SHP77 treated with DMSO at 0.1 percent for 48 hours (cell line): ENCODE results near the gene HTT.

ENCODE experiments used
- DNase-seq: peaks from one replicate; lab custom pipeline; 2025; lab: John Stamatoyannopoulos, UW

Gene HTT

DNA sequence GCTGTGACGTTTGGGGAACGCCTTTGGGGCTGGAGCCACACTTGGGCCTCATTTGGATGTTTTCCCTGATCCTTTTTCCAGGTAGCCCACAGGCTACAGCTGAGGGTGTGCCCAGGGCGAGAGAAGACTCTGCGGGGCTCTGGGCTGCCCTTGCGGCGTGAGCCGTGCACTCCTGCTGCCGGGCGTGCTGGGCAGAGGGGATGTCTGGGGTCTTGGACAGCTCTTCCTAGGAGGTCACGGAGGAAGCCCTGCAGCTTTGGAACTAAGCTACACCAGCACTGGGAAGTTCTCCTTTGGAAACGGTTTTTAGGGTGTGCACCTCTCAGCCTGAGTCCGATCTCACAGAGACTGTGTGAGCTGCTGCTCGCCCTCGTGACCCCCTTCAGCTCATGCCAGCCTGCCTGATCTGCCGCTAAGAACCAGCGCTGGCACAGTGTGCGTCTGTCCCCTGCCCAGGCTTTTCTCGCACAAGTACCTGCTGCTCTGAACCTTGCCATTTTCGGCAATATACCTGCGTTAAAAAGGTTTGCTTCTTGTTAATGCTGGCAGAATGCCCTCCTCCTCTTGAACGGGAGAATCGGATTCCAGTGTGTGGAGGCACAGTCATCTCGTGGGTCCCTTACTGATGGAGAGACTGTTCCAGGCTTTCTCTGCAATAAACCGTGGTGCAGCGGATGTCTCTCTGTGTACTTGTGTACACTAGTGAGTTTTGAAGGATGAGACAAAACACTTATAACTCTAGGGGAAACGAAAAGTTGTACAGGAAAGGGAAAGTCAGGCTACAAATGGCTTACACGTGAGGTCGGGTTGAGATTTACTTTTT lies 188.8 kb downstream of the HTT start:
- DNase-seq, result no peak

DNA sequence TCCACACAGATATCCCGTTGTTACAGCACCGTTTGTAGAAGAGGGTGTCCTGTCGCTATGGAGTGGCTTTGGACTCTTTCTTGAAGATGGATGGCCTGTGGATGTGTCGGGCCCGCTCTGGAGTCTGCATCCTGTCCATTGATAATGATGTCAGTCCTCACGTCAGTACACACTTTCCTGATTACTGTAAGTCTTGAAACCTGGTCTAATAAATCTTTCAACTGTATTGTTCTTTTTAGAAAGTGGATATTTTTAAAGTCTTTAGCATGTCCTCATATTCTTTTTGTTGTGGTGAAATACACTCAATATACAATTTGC lies 189.4 kb downstream of the HTT start:
- no peak for DNase-seq

DNA sequence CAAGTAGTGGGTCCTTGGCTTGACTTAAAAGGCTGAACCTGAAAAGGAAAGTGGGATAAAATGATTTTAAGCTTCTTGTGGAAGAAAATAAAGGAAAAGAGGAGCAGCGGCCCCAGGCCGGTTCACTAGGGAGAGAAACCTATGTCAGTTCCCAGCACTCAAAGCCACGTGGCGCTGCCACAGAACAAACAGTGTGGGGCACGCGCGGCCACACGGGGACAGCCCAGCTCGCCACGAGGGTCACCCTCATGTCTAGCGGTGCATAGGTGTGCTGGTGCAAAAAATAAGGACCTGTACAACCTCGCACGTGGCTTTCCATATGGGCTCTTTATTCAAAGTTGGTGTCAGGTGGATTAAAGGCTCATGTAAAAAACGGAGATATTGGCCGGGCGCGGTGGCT lies 191.6 kb downstream of the HTT start:
- DNase-seq, result no peak

DNA sequence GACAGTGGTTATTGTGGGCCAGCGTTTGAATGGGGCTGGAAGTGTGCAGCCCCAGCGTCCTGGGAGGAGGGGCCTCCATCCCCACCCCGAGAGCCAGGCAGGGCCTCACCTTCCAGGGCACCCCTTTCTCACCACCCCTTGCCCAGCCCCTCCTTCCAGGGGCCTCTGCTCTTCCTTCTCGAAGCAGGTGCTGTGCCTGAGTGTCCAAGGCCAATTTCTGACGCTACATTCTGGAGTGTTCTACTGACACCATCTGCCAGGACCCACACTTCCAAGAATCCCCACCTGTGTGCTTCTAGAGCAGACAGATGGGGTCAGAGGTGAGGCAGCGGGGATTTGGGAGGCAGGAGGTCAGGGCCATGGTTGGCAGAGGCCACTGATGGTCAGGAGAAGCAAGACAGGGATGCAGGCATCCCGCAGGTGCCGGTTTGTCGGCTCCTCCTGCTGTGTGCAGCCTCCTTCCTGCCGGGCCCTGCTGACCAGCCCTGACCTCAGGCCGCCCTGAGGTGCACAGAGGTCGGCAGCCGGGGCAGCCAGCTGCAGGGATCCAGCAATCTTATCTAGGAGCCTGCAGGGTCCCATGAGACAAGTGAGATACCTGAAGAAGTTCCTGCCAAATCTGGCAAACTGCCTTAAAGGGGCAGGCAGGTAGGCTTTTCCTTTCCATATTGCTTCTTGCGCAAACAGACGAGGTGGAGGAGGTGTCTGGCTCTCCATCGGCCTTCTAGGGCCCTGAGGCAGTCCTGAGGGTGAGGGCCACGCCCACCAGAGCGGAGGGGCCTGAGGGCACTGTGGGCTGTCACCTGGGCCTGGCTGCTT lies 193.3 kb downstream of the HTT start:
- no peak for DNase-seq

DNA sequence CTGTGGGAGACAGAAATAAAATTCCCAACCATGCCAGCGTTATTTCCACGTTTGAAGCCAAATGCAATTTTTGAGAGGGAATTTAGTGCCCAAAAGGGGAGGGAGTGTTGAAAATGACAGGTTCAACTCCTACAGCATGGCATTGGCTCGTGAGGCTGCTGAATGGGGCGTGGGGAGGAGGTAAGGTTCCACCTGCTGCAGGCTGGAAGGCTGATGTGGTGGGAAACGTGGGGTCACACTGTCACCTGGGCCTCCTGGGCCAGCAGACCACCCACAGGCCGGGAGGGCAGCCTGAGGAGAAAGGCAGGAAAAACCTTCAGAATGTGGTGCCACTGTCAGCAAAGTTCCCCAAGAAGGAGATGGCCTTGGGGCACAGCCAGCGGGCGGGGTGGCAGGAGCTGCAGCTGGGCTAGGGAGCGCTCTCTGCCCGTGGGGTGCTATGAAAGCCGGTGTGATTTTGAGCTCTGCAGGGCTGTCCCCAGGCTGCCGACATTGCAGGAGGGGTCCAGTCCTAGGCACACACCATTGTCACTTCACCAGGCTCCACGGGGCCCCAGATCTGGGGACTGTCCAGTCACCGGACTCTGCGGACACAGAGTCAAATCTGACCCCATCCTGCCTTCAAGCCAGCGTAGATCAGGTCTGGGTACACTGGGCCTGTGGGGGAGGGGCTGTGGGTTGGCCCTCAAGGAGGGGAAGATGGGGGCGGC lies 194.1 kb downstream of the HTT start:
- no peak for DNase-seq

DNA sequence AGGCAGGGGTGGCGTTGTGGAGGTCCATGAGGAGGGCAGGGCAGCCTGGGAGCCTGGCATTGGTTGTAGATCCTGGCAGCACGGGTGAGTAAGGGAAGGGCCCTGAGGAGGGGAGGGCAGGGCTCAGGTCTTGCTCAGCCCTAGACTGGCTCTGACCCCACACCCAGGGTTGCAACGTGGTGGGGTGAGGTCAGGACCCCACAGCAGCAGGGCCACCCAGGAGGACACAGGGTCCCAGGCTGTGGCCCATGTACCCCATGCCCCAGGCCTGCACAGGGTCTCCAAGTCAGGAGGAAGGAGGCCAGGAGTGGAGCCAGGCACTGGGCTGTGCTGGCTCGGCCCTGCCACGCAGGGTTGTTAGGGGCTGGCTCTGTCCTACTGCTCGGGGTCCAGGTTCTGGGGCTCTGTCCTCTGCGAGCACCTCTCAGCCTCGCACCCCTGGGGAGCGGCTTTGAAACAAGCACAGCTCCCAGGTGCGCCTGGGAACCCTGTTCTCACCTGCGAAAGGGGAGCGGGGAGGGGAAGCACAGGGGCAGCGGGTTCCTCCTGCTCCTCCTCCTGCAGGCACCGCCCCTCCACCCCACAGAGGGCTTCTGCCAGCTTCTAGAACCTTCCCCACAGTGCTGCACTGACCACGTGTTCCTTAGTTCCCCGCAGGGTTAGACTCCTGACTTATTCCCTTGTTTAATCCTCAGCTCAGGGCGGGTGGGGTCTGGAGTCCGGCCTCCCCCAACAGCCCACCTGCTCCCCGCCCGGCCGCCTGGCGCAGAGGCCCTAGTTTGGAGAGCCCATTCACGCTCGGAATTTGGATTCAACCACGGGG lies 194.8 kb downstream of the HTT start:
- DNase-seq, result no peak

DNA sequence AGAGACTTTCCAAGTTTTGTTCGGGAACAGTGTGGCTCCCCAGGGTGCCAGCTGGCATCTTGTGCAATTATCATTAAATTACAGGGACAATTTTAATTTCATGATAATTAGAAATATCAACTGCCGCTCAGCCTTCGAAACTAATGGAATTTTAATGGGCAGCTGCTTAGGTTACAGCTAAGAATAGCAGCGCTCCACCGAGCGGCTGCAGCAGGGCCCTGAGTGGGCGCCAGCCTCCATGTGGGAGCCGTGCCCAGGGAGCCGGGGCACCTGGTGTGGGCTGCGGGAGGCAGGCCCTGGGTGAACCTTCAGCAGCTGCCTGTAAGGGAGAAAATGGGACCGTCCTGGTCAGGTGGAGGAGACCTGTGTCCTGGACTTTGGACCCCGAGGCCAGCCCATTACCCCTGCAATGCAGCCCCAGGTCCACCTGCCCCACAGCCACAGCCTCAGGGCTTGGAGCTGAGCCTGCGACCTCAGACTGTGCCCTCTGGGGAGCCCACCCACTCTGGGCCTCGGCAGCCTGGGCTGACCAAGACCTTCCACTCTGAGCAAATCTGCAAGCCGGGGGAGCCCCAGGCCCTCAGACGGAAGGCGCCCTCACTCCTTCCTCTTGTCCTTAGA lies 195.6 kb downstream of the HTT start:
- no peak for DNase-seq

DNA sequence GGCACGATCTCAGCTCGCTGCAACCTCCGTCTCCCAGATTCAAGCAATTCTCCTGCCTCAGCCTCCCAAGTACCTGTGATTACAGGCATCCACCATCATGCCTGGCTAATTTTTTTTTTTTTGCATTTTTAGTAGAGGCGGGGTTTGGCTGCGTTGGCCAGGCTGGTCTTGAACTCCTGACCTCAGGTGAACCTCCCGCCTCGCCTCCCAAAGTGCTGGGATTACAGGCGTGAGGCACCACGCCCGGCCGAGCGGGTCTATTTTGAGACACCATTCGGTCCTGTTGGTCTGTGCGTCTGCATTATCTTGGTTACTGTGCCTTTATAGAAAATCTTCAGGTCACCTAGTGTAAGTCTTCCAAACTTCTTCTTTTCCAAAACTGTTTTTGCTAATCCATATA lies 196.7 kb downstream of the HTT start:
- DNase-seq, result no peak

DNA sequence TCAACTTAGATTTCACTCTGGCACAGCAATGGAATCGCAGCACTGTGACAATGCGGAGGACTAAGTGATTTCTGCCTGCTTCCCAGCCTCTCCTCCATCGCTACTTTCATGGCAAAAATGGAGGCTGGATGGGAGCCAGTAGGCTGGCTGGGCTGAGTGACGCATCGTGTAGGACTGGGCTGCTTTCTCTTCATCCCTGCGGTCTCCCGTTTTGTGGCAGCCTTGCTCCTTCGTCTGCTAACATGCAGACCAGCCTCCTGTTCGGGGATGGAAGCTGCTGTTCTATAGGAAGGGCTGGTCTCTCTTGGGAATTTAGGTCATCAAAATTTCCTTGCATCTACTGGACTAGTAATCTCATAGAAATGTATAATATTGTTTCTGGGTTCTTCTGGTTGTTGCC lies 202.5 kb downstream of the HTT start:
- DNase-seq, result no peak

DNA sequence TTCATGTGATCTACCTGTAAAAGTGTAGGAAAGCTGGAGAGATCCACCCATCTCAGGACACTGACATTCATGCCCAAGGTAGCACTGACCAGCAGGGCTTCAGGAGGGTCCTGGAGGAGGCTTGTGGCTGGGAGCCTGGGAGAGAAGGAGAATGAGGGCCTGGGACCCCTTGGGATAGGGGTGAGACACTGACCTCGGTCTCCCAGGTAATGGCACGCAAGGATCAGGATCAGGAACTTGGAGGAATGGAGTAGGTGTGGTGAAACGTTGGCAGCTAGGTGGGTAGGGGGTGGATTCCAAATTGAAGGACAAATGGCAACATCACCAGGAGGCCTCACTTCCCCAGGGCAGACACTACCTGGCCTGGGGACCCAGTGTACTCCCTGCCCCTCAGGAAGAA lies 206.0 kb downstream of the HTT start:
- DNase-seq, result no peak

DNA sequence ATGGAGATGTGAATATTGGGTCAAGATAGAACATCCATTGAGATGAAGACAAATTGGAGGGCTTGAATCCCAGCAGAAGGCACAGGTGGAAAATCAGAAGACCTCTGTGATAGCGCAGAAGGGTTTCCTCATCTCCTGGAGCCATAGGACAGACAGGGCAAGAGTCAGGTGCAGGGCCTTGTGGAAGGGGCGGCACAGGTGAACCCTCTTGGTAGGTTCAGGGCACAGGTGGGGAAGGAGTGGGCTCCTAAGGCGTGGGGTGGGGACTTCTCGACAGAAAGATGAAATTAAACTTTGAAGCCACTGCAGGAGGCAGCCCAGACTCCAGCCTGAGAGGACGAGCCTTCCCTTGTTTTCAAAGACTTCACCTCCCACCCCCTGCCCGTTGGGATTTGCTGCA lies 209.0 kb downstream of the HTT start:
- DNase-seq, result no peak

DNA sequence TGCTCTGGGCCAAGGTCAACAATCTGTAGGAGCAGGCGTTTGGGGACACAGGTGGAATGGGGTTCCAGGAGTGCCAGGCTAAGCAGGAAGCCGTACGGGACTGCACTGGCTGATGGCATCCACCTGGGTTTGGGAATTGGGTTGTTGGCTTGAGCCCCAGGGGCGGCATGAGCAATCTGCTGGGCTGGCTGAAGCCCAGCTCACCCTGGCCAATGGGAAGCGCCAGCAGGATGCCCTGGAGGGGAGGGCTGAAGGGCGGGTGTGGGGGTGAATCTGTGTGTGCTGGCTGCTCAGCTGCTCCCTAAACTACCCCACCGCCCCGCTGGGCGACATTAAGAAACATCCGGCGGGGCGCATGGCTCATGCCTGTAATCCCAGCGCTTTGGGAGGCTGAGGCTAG lies 209.4 kb downstream of the HTT start:
- DNase-seq, result no peak

DNA sequence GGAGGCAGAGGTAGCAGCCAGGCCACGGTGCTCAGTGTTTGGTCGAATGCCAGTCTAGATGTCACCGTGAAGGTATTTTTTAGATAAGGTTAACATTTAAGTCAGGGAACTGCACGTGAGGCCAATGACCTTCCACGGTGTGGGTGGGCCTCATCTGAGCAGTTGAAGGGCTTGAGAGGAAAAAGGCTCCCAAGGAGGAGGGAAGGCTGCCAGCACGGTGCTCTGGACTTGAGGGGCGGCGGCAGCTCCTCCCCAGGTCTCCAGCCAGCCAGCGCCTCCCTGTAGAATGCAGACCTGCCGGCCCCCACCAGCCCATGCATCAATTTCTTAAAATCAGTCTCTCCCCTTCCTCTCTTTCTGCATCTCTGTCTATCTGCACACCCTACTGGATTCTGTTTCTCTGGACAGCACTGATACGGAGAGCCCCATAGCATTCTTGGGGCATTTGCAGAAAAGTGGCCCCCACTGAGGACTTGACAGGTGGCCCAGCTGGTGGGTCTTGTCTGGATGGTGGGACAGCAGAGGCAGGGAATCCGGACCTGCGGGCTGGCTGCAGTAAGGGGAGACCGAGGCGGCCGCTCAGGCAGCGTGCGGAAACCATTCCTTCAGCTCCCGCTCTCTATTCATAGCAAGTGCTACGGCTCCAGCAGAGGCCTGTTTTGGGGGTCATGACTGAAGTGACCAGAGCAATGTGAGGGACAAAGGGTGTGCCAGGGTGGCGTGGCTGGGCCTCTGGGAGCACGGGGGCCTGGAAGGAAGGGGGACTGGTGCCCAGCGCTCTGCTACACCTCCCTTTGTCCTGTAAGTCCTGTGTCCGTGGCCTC lies 210.5 kb downstream of the HTT start:
- DNase-seq, result no peak

DNA sequence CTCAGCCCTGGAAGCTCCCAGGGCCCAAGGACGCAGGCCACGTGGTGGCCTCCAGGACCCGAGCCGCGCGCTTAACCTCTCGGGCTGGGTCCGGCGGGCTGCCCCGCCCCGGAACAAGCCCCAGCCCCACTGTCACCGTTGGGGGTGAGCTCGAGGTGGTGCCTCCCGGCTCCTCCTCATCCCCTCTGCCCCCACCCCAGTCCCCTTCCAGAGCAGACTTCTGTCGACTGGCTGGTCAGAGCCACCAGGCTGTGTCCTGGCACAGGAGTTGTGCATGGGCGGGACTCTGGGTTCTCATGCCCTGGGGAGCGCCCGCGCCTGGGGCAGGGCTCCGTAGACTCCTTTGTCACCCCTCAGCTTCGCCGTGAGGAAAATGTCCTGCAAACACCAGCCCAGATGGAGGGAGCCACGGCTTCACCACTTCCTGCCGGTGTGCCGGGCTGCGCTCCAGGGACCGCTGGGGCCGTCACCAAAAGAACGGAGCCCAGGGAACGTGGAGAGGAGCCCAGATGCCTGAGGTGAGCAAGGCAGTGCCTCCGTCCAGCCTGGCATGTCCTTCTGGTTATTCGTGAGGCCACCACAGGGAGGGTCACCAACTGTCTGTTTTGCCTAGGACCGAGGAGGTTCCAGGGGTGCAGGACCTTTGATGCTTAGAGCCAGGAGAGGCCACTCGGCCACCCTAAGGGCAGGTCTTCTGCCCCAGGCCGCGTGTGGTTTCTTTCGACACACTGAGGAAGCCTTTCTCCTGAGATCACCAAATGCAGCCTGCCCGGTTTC lies 211.3 kb downstream of the HTT start:
- DNase-seq, result no peak

DNA sequence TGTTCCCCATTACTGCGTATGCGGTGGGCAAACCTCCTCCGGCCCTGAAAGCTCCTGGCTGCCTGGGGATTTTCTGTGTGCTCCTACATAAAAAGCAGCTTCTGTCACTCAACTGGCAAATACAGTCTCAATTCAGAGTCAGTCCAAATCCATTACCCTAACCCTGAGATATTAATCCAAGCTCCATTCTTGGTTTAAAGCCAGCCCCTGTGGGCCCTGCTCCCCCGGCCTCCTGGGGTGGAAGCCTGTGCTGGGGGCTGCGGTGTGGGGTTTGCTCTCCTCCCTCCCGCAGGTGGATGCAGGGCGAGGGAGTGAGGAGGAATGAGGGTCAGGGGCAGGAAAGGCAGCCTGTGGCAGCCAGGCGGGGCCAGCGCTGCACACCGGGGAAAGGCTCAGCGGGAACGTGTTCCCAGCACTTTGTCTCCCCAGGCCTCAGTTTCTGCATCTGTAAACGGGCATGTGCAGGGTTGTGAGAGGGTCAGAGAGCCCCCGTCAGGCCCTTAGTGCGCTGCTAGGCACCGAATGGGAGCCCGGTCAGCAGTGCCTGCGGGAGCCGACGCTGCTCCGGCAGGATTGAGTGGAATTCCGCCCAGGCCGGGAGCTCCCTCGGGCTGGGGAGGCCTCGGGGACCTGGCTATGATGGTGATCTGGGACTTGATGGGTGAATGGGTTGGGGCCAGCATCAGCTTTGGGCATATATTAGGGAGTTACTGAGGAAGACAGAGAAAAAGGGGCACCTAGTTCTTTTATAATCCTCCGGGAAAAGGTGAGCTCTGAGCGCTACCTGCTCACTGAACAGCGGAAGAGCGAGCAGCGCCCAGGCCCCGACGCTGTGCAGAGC lies 212.1 kb downstream of the HTT start:
- no peak for DNase-seq

DNA sequence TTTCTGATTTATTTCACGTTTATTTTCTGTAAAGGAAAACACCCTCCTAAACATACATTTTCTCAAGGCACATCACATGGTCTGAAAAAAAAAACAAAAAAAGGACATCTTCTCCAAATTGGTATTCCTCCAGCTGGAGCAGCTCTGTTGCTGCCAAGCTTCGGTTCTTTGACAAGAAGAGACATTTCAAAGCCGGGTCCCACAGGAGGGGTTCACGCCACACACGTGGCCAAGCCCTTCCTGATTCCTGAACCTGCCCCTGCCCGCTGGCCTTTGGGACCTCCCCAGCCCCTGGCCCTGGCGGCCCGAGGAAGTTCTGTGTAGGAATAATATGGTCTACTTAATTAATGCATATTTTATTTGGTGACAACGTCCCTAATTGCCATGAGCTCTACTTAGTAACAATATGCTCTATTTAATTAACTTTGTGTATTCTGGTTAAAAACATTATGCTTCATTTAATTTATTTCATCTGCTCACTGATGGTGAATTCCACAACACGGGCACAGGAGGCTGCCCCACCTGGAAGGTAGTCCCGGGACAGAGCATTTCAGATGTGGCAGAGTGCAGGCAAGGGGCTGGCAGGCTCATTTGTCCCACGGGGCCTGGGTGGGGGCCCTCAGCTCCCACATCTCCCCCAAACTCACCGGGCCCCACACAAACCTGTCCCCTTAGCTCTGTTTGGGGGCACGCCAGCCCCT lies 212.9 kb downstream of the HTT start:
- DNase-seq, result no peak

DNA sequence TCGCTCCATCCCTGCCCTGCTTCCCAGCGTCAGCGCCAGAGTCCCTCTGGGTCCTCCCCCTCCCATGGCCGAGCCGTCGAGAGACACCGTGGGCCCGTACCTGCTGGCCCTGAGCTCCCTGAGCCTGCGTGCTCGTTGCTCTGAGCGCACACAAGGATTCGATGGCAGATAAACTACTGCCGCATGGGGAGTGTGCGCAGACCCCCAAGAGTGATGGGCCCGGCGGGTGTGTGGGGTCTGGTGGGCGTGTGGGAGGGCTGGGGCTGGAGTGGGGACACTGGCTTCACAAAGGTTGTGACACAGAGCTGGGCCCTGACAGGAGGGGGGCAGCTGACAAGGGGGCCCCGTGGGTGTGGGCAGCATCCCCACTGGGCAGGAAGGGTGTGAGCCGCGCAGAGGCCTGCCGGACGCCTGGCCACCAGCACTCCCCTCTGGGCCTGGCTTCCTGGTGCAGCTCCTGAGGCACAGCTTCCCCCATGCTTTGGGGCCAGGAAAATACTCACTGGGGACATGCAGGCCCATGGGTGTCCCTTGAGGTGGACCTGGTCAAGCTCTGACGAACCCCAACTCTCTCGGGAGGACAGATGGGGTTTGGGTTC lies 213.6 kb downstream of the HTT start:
- no peak for DNase-seq

DNA sequence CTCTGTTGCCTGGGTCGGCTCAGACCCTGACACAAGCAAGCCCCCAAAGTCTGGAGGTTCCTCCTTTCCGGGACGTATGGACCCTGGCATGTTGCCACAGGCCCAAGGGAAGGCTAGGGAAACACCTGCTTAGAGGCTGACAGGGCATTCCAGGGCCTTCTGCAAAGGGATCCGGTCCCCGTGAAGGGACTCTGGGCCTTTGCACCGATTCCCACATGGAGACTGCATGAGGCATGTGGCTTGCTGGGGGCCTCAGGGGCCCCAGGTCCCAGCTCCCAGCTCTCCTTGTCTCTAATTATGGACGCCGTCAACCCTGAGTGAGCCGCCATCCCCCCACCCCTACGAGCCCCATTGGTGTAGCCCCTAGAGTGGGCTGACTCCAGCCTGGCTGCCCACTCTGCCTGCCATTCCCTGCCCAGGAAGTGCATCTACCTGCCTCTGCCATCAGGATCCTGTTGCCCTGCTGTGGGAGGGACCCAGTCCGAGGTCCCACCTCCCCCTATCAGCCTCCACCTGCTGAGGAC lies 214.2 kb downstream of the HTT start:
- no peak for DNase-seq
